Body of pancreas (tissue), 4 donors: ENCODE measurements around the gene ATP2B2. TPM values are rescaled to one million over a fixed set of nuclear protein-coding genes. Genes with fewer than 3 reads are reported as not detected.

Experiments
- ATAC-seq: fragments of 150-250 bp; one replicate; pipeline ENCODE4 v1.9.1; 2016
- DNase-seq, 4 donors: peaks; one replicate each; pipeline ENCODE4 v3.0.0-alpha.2; 2019
- H3K27ac ChIP-seq, 4 donors: fragments of 200-600 bp; sonication (generic); 1 replicate in 3 of 4; 2 replicates in 1 of 4; pipeline versions ENCODE4 v1.5.1 to v1.6.1; 2016 to 2019; ENCODE audit warnings: mild to moderate bottlenecking in 1 of 4, mixed read lengths in 1 of 4, moderate library complexity in 1 of 4
- H3K27me3 ChIP-seq, 2 donors: fragments of 200-600 bp; sonication (generic); one replicate each; pipeline ENCODE4 v1.6.0; 2016; ENCODE audit warnings: mild to moderate bottlenecking in 1 of 2
- H3K36me3 ChIP-seq, 2 donors: fragments of 200-600 bp; sonication (generic); replicated peaks in 1 of 2; 2 replicates each; pipeline ENCODE4 v1.5.1; 2016; ENCODE audit warnings: low read depth in 2 of 2; ENCODE audit not compliant: insufficient read depth in 1 of 2
- H3K4me1 ChIP-seq: fragments of 200-600 bp; sonication (generic); one replicate; pipeline ENCODE4 v1.6.0; 2016
- H3K4me3 ChIP-seq, 2 donors: fragments of 200-600 bp; sonication (generic); 1 replicate in 1 of 2; 2 replicates in 1 of 2; pipeline ENCODE4 v1.5.1; 2016 to 2019
- H3K9me3 ChIP-seq, 3 donors: fragments of 200-600 bp; sonication (generic); 1 replicate in 2 of 3; 2 replicates in 1 of 3; pipeline ENCODE4 v1.5.1; 2016
- CTCF ChIP-seq, 7 experiments: fragments of 450-650 bp in 4 of 7; fragments of 200-600 bp in 3 of 7; sonication (generic) in 3 of 7; IDR thresholded peaks; one replicate each; pipeline ENCODE4 v1.5.1; 2016 to 2019; ENCODE audit warnings: antibody characterized with exemption in 7 of 7
- POLR2A ChIP-seq, 3 donors: fragments of 450-650 bp; IDR thresholded peaks; one replicate each; pipeline ENCODE4 v1.6.1; 2016; ENCODE audit warnings: antibody characterized with exemption in 3 of 3, mild to moderate bottlenecking in 2 of 3
- WGBS, 2 donors: methylation state at CpG; one replicate each; pipeline ENCODE4 v1.1.5; 2017; 5-methylcytosine and 5-hydroxymethylcytosine counted together
- intact Hi-C: fragments of 100-400 bp; cut with DNase I; formaldehyde crosslinking; loops from one replicate; pipeline ENCODE4 v1.15.1; 2023
- total RNA-seq, 2 donors: library from RNA; depleted of rRNA; stranded (reverse); fragments of >200 nt; gene quantifications; one replicate each; pipeline ENCODE4 v1.1.0, GENCODE V29; 2016

Gene ATP2B2
- total RNA-seq, 2 donors from 2014 or later: 0.52 TPM; not detected in 1

GRCh38 chr3:10495614-10496013 is 9.8 kb downstream of the ATP2B2 start:
- TF ChIP-seq POLR2A (IDR thresholded peaks at IDR 0.05) (no peak), CTCF (IDR thresholded peaks at IDR 0.05) (no peak)
- WGBS, 2 donors: 75 to 83% methylated on average over 4 to 5 of the region's 5 CpGs
- peaks cover 8% of the 10 kb centered on the region for H3K4me1 ChIP-seq
- H3K27ac ChIP-seq: no peak overlapping the region
- no peaks in the 10 kb centered on the region for H3K36me3 ChIP-seq
- H3K4me3 ChIP-seq: no peak overlapping the region
- ATAC-seq: no peak
- H3K9me3 ChIP-seq: no peaks in the 10 kb centered on the region
- DNase-seq: no peak
- no peaks in the 10 kb centered on the region for H3K27me3 ChIP-seq
- intact Hi-C loops: no loop called here

DNA sequence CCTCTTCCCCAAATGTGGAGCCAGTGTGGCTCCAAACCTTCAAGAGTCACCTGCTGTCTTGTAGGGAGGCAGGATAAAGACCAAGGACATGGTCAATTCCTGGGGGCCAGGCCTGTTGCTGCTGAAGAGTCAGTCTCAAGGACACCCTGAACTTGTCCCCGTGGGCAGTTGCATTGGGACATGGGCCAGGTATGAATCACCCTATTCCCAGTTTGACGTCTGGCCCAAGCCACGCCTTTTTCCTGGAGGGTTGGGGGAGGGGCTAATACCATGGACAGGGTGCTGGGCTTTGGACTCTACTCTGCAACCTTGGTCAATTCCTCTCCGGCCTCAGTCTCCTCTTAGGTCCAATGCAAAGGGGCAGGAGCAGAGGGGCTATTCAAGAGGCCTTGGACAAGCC is 10.4 kb downstream of the ATP2B2 start:
- 19 to 22% methylated on average over 2 to 4 of the region's 4 CpGs for WGBS, 2 donors
- H3K9me3 ChIP-seq: no peaks in the 10 kb centered on the region
- H3K36me3 ChIP-seq: no peaks in the 10 kb centered on the region
- ATAC-seq (peak; percentile 52), DNase-seq (peak; percentile 51 to 77 (median 67))
- TF ChIP-seq POLR2A (IDR thresholded peaks at IDR 0.05) (no peak), CTCF (IDR thresholded peaks at IDR 0.05) (no peak)
- H3K4me3 ChIP-seq: no peak overlapping the region
- H3K27me3 ChIP-seq: no peaks in the 10 kb centered on the region
- H3K27ac ChIP-seq: no peak overlapping the region
- H3K4me1 ChIP-seq: peaks cover 8% of the 10 kb centered on the region
- intact Hi-C loops: no loop called here

GRCh38 chr3:10494180-10494579 is 11.2 kb downstream of the ATP2B2 start:
- DNase-seq (no peak), ATAC-seq (no peak)
- no peaks in the 10 kb centered on the region for H3K36me3 ChIP-seq
- 44 to 47% methylated on average over 3 of the region's 3 CpGs for WGBS, 2 donors
- H3K4me3 ChIP-seq: no peak overlapping the region
- TF ChIP-seq CTCF (IDR thresholded peaks at IDR 0.05) (no peak), POLR2A (IDR thresholded peaks at IDR 0.05) (no peak)
- no peaks in the 10 kb centered on the region for H3K27me3 ChIP-seq
- peaks cover 8% of the 10 kb centered on the region for H3K4me1 ChIP-seq
- H3K9me3 ChIP-seq: no peaks in the 10 kb centered on the region
- intact Hi-C loops: no loop called here
- no peak overlapping the region for H3K27ac ChIP-seq

DNA sequence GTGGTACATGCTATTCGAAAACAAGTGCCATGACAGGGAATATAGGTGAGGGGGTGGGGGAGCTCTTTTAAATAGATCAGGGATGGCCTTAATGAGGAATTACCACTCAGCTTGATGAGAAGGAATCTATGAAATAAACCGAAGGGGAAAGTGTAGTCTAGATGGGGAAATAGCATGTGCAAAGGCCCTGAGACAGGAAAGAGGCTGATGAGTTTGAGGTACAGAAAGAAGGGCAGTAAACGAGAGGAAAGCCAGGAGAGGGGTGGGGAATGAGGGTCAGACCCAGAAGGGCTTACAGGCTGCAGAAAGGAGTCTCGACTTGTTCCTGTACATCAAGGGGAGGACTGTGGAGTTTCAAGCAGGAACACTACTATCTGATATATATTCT is 12.2 kb downstream of the ATP2B2 start:
- ATAC-seq (no peak), DNase-seq (no peak)
- peaks cover 8% of the 10 kb centered on the region for H3K4me1 ChIP-seq
- H3K9me3 ChIP-seq: no peaks in the 10 kb centered on the region
- intact Hi-C loops: no loop called here
- H3K27me3 ChIP-seq: no peaks in the 10 kb centered on the region
- TF ChIP-seq CTCF (IDR thresholded peaks at IDR 0.05) (no peak), POLR2A (IDR thresholded peaks at IDR 0.05) (no peak)
- H3K4me3 ChIP-seq: no peak overlapping the region
- no peak overlapping the region for H3K27ac ChIP-seq
- H3K36me3 ChIP-seq: no peaks in the 10 kb centered on the region
- WGBS, 2 donors: 74 to 76% methylated on average over 4 of the region's 4 CpGs

GRCh38 chr3:10492364-10493201 is 12.8 kb downstream of the ATP2B2 start:
- intact Hi-C loops: no loop called here
- Histone ChIP-seq H3K27me3 (no peaks in the 10 kb centered on the region), H3K4me3 (no peak overlapping the region), H3K27ac (no peak overlapping the region), H3K4me1 (peaks cover 8% of the 10 kb centered on the region), H3K9me3 (no peaks in the 10 kb centered on the region), H3K36me3 (no peaks in the 10 kb centered on the region)
- WGBS, 2 donors: 77% methylated on average over 12 of the region's 12 CpGs
- TF ChIP-seq CTCF (IDR thresholded peaks at IDR 0.05): no peak
- no peak for TF ChIP-seq POLR2A (IDR thresholded peaks at IDR 0.05)
- ATAC-seq (no peak), DNase-seq (no peak)
